Activated CD4-positive, alpha-beta T cell treated with anti-CD3 and anti-CD28 coated beads for 1 hour (primary cell): ENCODE results near the gene LPIN1.
"Not testable (repeated sequence)": the region's sequence is repeated elsewhere in the genome, so short reads cannot be mapped to it uniquely, and the experiment has no call there.

Experiments used
- DNase-seq: peaks from one replicate; pipeline ENCODE4 v3.0.0-alpha.2; 2020

The LPIN1 gene

DNA sequence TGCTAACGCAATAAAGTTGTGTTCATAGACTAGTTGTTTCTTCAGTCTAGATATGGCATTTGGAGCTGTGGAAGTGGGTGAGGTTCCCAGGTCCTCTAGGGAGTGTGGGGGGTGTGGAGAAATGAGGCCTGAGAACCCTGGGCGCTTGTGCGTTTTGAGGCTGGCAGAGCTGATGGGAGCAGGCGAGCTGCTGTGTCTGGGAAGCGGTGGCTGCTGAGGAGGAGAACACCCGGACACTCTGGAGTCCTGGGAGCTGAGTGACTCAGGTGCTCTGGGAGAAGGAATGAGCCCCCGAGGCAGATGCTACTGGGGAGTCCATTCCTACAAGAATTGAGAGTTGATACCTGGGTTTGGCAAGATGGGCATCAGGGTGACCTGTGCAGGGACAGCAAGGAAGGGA lies 67.5 kb downstream of the LPIN1 start:
- DNase-seq, result no peak

DNA sequence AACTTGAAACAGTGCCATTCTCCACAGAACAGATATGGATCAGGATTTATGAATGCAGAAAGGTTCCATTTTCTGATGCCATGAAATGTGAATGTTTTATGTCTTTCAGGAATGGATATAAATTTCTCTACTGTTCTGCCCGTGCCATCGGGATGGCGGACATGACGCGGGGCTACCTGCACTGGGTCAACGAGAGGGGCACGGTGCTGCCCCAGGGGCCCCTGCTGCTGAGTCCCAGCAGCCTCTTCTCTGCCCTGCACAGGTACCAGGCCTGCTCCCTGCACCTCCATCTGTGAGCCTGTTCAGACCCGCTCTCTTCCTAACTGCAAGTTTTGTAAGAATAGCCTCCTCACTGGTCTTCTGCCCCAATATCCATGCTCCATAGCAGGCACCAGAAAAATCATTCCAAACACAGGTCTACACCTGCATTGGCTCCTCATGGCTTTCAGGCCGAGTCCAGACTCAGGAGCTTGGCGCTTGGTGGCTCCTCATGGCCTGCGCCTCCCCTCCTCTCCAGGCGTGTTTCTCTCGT lies 68.6 kb downstream of the LPIN1 start:
- no peak for DNase-seq

DNA sequence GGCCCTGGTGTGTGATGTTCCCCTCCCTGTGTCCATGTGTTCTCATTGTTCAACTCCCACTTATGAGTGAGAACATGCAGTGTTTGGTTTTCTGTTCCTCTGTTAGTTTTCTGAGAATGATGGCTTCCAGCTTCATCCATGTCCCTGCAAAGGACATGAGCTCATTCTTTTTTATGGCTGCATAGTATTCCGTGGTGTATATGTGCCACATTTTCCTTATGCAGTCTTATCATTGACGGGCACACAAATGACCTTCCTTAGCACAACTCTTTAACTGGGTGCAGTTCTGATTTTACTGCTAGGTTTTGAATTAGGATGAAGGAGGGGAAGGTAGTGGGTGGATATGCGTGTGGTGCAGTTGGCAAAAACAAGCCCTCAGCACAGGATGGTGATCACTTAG lies 70.5 kb downstream of the LPIN1 start:
- not testable (repeated sequence) for DNase-seq

DNA sequence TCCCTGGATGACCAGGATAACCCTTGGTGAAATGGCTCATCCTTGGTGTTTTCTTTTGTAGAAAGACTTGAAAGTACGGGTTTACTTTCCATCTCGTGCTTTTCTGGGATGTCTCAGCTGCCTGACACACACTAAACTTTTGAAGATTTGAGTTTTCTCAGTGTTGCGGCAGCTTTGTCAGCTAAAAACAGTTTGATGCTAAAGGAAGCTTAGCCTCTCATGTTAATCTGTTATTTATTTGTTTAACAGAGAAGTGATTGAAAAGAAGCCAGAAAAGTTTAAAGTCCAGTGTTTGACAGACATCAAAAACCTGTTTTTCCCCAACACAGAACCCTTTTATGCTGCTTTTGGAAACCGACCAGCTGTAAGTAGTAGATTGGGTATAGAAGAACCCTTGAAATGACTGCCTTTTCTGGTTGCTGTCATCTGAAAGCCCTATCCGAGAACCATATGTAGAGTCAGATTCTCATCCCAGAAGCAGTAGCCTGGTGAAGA lies 72.8 kb downstream of the LPIN1 start:
- DNase-seq, result no peak

DNA sequence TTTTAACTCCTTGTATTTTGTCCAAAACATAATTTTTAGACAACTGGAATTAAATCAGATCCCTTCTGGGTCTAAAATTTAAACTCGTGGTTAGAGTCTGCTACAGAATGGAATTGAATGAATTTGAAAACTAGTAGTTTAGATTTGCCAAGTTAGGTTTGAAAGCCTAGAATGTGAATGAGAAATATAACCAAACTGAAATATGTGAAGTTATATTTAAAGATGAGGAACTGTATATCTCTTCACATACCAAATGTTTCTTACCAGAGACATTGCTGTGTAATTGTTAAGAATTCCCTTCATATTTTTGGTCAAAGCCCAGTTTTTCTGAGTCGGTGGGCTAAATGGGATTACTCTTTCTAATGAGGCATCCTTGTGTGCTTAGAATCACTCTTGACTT lies 74.2 kb downstream of the LPIN1 start:
- no peak for DNase-seq

DNA sequence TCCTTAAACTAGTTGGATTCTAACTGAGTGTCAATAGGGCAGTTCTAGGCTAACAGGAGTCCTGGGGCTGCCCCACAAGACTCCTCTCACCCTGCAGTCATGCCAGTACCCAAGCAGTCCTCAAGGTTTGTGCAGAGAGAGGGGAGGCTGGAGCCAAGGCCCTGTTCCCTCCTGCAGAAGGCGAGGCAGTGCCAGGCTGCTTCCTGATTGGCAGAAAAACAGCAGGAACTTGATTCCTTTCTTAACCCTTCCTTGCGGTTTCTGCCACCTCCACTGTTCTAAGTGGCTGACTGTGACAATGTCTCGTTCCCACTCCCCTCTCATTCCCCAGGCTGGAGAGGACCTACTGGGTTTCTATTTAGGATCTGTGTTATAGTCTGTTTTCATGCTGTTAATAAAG lies 75.3 kb downstream of the LPIN1 start:
- no peak for DNase-seq

DNA sequence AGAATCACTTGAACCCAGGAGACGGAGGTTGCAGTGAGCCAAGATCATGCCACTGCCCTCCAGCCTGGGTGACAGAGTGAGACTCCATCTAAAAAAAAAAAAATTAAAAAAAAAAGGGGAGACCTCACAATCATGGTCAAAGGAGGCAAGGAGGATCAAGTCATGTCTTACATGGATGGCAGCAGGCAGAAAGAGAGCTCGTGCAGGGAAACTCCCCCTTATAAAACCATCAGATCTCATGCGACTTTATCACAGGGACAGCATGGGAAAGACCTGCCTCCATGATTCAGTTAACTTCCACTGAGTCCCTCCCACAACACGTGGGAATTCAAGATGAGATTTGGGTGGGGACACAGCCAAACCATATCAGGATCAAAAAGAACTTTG lies 75.9 kb downstream of the LPIN1 start:
- DNase-seq, result not testable (repeated sequence)

DNA sequence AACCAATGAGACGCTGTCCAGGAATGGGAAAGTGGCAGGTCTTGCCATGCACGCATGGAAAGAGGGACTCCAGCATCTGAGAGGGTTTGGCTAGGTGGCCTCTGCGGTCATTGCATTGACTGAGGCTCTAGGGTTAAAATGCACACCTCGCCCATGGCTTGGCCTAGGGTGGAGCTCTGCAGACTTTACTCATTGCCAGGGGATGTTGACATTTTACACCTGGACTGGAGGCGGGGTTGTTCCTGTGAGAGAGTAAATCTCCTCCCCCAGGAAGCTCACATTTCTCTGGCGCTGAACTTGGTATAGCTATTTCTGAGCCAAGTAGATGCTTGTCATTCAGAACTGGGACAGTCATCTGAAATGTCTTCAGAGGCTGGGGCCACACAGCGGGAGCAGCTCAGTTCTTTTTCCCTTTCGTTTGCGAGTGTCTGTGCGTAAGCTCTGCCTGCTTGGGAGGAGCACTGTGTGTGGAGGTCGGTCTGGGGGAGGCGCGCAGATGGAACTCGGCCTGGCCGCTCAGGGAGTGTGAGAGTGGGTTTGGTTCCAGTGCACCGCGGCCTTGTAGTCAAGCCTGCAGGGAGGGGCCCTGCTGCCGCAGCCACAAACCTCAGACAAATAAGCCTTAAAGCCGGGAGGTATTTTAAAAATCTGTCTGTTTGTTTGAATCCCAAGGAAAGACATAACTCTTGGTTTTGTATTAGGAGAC lies 76.5 kb downstream of the LPIN1 start:
- DNase-seq, result no peak

DNA sequence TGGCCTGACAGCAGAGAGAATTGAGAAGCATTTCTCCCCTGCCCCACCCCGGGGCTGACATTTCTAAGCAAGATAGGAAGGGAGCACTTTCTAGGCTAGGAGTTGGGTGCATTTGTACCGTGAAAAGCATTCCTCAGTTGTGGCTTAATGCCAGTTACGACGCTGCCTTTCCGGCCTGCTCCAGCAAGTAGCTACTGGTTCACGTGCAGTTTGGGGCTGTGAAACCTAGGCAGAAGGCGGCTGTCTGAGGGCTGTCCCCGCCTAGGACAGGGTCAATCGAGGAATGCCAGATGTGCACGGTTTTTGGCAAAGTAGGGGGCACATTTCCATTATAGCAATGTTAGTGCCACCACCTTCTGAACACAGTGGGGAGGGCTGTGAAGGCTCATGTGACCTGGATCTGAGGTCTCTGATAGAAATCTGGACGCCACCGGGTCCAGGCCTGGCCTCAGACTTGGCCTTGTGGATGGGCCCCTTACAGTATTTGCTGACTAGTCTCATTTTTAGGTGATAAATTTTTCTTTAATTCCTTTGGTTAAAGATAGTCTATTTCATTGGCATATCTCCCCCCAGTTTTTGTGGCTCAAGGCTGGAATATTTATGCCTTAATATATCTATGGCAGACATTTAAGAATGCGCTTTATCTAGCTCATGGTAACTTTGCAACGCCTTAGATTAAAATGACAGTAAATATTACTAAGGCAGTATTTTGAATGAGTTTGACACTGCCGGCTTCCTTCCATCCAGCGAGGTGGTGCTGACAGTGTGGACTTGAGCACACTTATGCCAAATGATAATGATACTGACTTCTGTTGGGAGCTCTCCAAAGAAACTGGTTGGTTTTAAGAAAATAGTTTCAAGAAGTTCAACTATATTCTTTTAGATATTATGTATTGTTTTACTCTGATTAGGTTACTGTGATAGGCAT lies 78.7 kb downstream of the LPIN1 start:
- no peak for DNase-seq

DNA sequence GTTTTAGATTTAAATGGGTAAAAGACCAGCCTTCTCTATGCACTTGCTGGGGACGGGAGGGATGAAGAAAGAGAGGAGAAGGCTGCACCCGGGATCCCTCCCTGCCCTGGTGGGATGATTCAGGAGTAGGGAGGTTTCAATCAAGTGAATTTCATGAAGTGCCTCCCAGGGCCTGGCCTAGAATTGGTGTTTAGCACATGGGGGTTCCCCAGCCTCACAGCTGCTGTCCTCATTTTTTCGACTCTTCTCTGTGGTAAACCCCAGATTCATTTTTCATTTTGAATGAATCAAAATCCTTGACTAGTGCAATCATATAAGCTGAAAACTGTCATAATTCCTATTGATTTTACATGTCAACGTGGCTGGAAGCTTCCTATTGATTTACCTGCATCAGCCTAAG lies 81.1 kb downstream of the LPIN1 start:
- no peak for DNase-seq

DNA sequence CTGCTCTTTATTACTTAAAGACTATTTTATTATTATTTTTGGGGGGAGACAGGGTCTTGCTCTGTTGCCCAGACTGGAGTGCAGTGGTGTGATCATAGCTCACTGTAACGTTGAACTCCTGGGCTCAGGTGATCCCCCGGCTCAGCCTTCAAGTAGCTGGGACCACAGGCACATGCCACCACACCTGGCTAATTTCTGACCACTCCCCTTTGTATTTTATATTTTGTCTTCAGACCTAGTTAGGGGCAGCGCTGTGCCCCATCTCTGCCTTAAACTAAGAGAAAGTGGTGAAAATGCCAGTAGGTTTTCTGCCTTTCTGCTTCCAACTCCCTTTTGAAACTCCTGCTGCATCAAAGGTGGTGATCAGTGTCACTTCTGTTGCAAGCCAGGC lies 82.5 kb downstream of the LPIN1 start:
- no peak for DNase-seq

DNA sequence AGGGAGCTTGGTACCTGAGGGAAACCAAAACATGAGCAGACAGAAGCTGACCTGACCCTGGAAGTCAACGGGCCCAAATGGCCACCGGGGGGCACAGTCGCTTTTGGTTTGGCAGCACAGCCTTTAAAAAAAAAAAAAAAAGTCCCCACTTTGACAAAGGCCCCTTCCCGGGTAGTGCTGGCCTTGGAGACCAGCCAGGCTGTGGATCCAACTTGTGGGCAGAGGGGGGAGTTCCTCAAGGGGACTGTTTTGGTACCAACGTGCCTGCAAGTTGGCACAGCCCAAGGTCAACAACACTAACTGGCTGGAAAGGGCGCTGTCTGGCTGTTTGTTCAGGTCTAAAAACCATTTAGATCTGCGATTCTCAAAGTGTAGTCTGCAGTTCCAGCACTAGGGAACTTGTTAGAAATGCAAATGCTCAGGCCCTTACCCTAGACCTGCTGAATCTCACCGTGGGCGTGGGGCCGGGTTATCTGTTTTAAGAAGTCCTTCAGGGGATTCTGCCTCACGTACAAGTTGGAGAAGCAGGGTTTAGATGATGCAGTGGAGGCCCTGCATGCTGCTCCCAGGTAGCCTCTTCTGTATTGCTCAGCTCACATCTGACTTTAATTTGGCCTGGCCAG lies 83.0 kb downstream of the LPIN1 start:
- DNase-seq, result peak; percentile 45

DNA sequence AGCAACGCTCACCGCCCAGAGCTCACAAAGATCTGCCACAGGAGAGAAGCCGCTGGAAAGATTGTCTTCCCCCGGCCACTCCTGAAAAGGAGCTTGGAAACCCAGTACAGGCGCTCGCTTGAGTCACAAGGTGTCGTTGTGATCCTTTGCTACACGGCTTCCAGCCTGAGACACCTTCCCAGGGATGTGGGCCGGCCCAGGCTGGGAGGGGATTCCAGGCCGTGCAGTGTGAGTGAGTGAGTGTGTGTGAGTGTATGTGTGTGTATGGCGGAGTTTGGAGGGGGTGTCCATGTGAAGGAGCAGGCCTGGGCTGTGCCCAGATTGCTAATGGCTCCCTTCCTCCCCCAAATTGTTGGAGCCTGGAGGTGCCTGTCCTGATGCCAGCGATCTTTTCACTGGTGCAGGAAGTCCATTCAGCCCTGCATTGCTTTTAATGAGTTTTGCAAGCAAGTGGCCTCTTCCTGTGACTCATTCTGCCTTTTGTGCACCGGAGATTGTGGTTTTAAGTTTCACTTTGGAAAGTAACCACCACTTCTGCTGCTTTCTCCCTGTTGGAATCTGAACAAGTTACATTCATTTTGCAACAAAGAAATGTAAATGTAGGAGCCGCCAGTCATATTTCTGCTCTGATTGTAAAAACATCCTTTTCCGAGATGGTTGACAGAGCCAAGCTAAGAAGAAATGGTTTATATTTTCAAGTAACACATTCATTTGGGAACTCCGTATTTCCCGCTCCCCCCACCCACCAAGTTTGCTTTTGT lies 83.7 kb downstream of the LPIN1 start:
- peak; percentile 15 for DNase-seq

DNA sequence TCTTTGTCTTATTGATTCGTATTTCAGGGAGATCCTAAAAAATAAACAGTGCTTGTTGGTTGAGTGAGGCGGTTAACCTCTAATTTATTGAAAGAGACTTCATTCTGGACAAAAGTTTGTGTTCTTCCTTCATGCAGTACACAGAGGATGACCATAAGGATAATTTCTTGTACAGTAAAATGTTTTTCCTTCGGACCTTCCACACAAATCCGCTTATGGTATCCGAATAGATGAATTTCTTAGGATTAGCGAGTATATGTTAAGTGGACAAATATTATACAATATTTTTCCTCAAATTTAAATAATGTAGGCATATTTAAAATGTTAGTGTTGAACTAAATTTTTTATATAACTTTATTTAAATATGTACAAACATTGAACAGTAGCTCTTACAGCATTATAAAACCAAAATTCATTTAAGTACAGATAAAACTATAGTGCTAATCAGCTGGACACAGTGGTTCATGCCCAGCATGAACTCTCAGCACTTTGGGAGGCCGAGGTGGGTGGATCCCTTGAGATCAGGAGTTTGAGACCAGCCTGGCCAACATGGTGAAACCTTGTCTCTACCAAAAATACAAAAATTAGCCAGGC lies 84.4 kb downstream of the LPIN1 start:
- no peak for DNase-seq

DNA sequence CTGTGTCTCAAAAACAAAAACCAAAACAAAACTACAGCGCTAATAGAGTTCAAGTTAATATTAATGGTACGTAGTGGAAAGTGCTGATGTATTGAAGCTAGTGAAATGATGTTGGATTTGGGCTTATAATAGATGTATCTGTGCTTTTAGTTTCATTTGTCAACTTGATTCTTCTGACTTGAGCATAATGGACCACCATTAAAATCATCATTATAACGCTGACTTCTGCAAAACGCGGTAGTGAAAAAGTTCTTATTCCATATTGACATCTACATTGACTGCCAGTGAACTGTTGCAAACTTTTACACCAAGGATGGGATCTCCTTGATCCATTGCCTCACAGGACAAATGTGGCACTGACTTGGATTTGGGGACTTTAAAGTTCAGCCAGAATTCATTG lies 85.0 kb downstream of the LPIN1 start:
- no peak for DNase-seq

DNA sequence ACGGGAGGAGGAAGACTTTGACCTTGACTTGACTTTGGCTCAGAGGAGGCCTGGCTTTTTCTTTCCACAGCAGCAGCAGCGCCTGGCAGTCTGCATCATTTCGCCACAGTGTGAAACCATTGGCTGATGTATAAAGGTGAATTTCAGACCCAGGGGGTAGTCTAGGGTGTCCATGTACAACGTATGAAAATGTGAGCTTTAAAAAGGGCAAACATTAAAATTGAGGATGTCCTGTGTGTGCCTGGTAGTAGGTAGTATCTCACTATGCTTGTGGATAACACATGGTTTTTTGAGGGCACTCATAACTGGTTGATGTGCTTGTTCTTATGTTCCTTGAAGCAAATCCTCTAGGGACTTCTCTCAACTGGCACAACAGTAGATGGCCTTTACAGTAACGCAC lies 86.1 kb downstream of the LPIN1 start:
- no peak for DNase-seq

DNA sequence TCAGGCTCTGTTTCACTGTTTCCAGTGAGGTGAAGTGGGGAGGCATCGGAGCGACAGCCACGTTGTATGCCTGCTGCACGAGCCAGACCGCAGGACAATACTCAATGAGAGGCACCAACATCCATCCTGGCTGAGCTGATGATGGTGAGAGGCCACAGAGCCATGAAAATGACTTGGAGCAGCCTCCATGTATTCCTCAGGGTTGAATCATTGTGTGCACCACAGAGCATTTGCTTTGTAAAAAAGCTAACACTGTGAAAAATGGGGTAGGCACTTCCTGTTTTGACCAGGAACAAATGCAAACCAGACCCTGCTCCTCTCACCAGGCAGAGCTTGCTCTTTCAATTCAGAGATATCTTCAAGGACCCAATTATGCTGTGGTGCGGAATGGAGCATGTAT lies 87.2 kb downstream of the LPIN1 start:
- DNase-seq, result no peak

DNA sequence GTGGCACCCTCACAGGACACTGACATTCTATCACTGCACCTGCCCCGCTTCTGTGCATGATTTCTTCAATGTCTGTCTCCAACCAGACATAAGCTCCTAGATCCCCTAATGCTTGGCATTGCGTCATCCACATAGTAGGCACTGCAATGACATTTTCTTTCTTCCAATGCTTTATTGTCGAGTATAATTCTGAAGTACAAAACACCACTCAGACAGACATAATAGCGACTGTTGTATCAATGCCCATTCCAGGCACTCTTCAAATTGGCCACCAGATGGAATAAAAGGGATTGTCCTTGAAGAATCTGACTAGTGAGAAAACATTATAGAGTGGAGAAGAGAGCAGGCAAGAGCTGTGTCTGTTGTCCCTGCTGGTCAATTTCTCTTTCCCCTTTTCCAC lies 89.0 kb downstream of the LPIN1 start:
- no peak for DNase-seq

DNA sequence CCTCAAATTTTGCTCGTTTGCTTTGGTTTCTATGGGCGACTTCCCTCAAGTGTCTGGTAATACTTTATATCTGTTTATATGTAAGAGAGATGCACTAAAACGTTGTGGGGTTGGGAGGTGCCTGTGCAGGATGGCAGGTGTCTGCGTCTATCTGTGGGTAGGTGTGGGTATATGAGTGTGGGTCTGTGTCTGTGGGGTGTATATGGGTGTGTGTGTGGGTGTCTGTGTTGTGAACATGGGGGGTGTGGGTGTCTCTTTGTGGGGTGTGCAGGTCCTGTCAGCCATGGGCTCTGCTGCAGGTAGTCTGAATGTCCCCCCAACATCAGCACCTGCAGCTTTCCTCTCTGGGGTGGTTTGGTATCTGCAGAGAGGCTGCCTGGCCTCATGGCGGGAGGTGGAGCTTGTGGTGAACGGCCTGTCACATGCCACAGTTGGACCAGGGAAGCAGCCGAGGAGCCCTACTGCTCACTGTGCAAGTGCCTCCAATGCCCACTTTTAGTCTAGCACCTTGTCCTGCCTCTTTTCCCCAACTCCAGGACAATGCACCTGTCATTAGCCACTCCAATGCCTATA lies 90.3 kb downstream of the LPIN1 start:
- DNase-seq, result no peak

DNA sequence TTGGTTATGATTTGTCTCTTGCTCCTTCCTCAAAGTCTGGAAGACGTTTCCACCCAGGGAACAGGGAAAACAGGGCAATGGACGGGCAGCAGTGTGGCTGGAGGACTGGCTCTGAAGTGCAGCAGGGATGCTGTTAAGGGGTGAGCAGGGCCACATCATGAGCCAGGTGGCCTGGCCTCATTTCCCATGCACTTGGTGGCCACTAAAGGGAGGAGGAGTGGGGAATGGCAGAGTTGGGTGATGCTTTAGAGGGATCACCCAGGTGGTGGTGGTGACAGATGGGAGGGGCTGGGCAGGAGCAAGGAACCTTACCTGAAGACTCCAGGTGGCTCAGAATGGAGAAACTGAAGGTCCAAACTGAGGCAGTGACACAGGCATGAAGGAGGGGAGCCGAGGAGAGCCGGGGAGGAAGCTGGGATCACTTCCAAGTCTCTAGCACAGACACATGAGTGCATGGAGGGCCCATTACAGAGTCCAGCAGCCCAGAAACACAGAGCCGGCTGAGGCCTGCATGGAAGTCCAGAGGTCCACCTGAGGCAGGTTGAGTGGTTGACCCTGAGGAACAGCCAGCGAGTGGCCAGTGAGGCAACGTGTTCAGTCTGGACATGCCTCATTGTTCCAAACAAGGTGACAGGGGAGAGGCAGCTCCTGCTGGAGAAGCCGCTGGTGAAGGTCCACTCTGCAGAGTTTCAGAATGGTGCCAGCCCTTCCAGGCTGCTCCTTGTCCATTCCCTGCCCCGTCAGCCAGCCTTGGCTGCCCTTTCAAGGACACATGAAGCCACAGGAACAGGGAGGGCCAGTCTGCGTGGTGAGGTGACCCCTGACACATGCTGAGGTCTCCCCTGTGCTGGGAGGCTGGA lies 91.7 kb downstream of the LPIN1 start:
- no peak for DNase-seq

DNA sequence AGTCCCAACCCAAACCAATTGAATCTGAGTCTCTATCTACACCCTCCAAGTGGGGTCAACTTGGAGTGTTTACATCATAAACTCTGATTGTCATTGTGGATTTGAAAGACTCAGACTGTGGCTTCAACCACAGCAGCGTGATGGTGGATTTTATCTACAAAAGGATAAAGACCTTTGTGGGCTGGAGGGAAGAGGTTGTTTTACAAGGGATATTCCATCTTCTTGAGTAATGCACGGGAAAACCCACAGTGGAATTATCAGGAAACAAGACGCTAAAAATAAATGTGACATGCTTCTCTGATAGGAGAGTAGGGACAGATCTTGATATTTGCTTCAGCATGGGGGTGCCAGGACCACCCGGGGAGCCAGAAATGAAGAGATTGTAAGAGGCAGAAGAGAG lies 93.5 kb downstream of the LPIN1 start:
- no peak for DNase-seq
